HG03575 (cell line): Measurements from ENCODE around the gene MYO9A.
"Not testable (repeated sequence)": the region's sequence is repeated elsewhere in the genome, so short reads cannot be mapped to it uniquely, and the experiment has no call there.

Experiments
- ATAC-seq: cut with Tn5 transposase; IDR thresholded peaks from one replicate; pipeline ENCODE4 v1.9.1; 2021; ENCODE audit not compliant: unreplicated experiment, insufficient number of reproducible peaks, low FRiP score; ENCODE audit errors: extremely low read depth

MYO9A gene

DNA sequence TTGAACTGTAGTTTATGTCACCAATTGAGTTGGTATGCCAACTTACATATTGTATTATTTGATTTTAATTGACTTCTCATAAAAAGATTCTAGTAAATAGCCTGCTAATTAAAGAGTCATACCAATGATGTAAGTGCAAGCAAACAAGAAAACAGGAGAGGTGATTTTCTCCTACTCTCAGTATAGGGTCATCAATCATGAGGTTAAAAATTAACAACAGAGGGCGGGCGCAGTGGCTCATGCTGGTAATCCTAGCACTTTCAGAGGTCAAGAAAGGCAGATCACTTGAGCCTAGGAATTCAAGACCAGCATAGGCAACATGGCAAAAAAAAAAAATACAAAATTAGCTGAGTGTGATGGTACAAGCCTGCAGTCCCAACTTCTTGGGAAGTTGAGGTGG, 108.7 kb downstream of the MYO9A start:
- no peak for ATAC-seq

DNA sequence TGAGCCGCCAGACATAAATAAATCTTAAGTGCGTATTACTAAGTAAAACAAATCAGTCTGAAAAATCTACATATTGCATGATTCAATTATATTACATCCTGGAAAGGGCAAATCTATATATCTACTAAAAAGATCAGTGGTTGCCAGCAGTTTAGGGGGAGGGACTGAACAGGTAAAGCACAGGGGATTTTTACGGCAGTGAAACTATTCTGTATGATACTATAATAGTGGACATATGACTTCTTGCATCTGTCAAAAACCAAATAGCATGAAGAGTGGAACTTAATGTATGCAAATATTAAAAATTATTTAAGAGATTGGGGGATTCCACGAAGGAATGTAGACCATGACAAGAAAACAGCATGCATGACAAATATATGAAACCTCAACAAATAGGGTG, 111.6 kb downstream of the MYO9A start:
- ATAC-seq: no peak

GRCh38 chr15:72005483-72005882, 112.5 kb downstream of the MYO9A start:
- no peak for ATAC-seq

GRCh38 chr15:71999807-72000206, 118.1 kb downstream of the MYO9A start:
- no peak for ATAC-seq

DNA sequence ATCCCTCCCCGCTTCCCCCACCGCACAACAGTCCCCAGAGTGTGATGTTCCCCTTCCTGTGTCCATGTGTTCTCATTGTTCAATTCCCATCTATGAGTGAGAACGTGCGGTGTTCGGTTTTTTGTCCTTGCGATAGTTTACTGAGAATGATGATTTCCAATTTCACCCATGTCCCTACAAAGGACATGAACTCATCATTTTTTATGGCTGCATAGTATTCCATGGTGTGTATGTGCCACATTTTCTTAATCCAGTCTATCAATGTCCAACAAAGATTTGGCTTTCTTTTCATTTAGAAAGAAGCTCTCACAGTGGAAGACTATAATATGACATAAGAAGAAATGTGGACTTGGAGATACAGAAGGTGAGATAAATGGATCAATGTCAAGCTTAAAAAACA, 119.2 kb downstream of the MYO9A start:
- ATAC-seq: not testable (repeated sequence)

- ATAC-seq: no peak
These were observed 120.3 kb downstream of the MYO9A start for GRCh38 chr15:71997691-71998090.

GRCh38 chr15:71975816-71976150, 142.2 kb downstream of the MYO9A start:
- no peak for ATAC-seq

GRCh38 chr15:71974211-71974610, 143.7 kb downstream of the MYO9A start:
- no peak for ATAC-seq

GRCh38 chr15:71973366-71973765, 144.6 kb downstream of the MYO9A start:
- no peak for ATAC-seq

DNA sequence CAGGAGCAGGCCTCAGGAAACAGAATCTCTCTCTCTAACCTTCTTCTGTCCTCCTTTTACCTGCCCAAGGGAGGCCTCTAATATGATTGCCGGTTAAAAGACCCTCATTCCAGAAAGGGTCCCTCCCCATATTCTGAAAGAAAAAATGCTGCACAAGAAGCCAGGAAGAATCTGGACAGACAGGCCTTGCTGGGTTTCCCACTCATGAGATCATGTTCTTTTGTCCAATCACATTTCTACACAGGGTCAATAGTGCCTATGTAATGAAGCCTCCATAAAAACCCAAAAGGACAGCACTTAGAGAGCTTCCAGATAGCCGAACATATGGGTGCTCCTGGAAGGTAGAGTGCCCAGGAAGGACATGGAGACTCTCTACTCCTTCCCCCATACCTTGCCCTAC, 146.0 kb downstream of the MYO9A start:
- no peak for ATAC-seq

DNA sequence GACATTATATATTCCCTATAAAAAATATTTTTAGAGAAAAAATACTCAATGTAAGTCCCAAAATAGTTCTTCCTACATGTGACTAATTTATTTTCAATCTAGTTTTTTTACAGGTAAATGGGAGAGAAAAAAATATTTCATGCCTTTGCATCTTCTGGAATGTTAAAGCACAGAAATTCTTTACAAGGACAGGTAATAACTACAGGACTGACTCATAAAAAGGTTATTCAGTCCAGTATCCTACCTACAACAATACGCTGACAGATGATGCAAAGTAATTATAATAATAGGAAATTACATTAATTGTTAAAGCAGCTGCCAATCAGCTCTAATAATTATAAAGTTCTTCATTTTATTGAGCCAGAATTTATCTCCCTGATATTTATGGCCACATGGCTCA, 147.5 kb downstream of the MYO9A start:
- ATAC-seq: no peak

DNA sequence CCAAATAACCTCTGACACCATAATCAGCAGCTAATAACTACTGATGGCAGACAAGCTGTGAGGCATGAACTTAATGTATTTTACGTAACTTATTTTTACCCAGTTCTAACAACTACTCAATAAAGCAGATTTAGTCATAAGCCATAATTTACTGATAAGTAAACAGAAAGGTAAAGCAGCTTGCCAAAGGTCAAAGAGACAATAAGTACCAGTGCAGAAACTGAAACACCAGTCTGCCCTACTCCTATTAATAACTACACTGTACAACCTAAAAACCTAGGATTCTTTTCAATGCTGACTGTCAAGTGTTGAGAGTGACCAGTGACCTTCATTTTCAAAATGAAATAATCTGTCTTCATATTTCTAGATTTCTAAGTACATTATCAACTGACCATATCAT, 155.4 kb downstream of the MYO9A start:
- ATAC-seq: no peak

DNA sequence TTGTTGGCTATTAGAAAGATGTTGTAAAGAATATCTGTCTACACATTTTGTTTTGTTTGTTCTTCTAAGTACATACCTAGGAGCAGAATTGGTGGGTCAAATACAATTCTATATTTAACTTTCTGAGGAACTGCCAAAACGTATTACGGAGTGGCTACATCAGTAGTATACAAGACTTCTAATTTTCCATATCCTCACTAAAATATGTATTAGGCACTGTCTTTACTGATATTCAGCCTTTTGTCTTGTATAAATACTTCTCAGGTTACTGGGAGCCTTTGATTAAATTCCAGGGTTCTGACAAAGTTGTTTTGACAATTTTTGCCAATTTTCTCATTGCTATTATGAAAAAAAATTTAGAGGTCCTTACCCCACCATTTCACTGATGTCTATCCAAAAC, 160.9 kb downstream of the MYO9A start:
- no peak for ATAC-seq

DNA sequence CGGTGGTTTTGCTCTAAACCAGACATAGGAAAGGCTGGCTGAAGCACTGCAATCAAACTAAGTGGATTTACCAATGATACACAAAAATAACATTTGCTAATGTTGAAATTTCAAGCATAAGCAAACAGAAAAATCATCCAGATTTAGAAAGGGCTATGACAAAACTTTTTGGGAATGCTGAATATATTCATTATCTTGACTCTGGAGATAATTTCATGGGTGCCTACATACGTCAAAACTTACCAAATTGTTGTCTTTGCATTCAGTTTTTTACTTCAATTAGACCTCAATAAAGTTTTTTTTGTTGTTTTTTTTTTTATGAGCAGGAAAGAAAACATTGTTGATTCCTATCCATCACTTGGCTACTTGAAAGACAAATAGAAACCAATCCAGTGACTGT, 166.8 kb downstream of the MYO9A start:
- no peak for ATAC-seq

GRCh38 chr15:71945012-71945411, 172.9 kb downstream of the MYO9A start:
- ATAC-seq: no peak

GRCh38 chr15:71943806-71944205, 174.1 kb downstream of the MYO9A start:
- no peak for ATAC-seq

GRCh38 chr15:71939981-71940588, 177.9 kb downstream of the MYO9A start:
- no peak for ATAC-seq

- no peak for ATAC-seq
These were observed 180.2 kb downstream of the MYO9A start for GRCh38 chr15:71937650-71938311.

DNA sequence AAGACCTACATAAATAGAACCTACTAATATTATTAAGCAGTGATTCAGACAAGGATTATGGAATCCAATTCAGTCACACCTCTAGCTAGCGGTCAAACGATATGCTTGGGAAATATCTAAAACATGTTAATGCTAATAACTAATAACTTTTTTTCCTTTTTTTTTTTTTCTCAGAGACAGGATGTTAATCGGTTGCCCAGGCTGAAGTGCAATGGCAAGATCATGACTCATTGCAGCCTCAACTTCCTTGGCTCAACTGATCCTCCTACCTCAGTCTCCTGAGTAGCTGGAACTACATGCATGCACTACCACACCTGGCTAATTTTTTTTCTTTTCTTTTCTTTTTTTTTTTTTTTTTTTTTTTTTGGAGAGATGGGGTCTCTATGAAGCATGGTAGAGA, 183.5 kb downstream of the MYO9A start:
- ATAC-seq: no peak

- ATAC-seq: no peak
These were observed 185.3 kb downstream of the MYO9A start for GRCh38 chr15:71932689-71933088.

DNA sequence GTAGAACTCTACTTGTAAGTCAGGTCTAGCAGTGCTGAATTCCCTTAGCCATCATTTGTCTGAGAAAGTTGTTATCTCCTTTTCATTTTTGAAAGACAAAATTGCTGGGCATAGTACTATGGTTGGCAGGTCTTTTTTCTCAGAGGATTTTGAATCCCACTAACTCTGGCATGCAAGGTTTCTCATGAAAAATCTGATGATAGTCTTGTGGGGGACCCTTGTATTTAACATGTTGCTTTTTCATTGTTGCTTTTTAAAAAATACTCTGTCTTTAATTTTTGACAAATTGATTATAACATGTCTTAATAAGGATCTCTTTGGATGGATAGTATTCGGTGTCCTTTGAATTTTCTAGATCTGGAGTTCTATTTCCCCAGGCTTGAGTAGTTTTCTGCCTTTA, 186.7 kb downstream of the MYO9A start:
- ATAC-seq: no peak
